ENCODE results near the gene PPIL3. TPM values are rescaled to one million over a fixed set of nuclear protein-coding genes. Genes with fewer than 3 reads are reported as not detected.

PPIL3 gene
- 22.1 and 30.7 TPM in 2 replicates for total RNA-seq

DNA sequence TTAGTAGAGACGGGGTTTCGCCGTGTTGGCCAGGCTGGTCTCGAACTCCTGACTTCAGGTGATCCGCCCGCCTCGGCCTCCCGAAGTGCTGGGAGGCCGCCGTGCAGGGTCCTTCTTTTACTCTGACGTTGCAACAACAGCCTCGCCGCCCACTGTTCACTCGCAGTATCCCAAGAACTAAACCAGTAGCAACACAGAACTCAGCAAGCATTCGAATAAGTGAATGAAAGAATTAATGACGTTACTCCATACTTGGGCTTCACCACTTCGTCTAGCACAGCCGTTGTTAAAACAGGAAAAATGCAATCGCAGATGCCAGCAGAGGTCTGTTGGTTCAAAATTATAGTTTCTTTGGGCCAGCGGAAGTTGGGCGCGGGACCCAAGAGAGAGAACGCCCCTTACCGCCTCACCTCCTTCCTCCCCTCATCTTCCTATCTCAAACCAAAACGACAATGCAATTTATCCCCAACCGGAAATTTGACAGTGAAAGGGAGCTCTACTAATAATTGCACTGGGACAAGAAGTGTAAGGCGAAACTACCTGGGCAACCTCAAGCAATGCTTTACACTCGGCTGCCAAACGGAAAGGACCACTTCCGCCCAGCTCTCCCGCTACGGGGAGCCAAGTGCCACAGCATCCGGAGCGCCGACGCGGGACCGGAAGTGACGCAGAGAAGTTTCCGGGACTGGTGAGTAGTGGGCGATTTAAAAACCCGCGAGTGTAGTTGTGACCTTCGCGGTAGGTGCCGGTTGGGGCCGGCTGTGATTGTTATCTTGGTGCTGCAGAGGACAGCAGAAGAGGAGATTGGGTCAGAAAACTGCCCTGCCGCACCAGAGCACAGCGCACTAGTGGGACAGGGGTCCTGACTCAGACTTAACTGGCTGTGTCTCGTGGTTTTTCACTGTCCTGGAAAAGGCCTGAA, at the start of gene PPIL3, which contains the start of gene NIF3L1:
Gene PPIL3 (minus strand): TSS at position 374 of the 922 bp plus-strand sequence. CDS start 1,462 bp downstream, outside the sequence.
Gene NIF3L1 (plus strand): TSS at position 668 of the 922 bp plus-strand sequence. CDS start 2,573 bp downstream, outside the sequence.

DNA sequence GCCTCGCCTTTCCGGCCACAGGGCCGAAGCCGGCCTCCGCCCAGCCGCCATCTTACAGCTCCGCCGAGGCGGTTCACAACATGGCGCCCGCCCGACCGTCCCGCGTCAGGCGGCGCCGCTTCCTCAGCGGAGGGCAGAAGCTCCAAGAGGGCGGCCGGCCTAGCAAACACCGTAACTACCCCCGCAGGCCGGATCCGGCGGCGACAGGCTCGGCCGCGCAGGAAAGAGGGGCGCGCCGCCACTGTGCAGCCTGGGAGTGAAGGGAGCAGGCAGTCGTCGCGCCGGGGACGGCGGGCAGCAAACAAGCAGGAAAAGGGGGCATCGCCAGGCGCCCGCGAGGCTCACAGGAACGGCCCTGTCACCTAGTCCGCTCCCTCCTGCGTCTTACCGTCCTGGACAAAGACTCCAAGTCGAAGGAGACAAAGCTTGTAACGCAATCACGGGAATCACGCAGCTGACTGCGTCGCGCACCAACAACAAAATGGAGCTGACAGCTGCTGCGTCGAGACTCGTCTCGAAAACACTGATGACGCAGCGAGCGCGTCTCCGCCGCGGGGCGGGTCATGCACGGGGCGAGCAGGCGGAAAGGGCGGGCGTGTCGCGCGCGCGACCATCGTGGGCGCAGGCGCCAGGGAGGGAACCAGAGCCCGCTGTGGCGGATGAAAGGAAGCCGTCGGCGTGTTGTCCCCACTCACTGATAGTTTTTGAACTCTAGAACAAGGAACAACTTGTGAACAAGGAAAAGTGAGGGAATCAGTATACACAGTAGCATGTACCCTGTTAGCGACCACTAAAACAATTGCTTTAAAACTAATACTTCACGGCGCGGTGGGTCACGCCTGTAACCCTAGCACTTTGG, 24.5 kb downstream of the PPIL3 start, which contains the start of gene CLK1:
Gene CLK1 (minus strand): TSS at position 483 of the 859 bp plus-strand sequence. CDS start 2,796 bp downstream, outside the sequence.

Other genes starting within 250 kb of the PPIL3 start
- 469 and 969 TPM in 2 replicates for gene BZW1, start 77.2 kb downstream of the PPIL3 start, total RNA-seq
- gene CLK1, start 24.4 kb downstream of the PPIL3 start, total RNA-seq, result 36.4 and 102 TPM in 2 replicates
- 13.6 and 16.9 TPM in 2 replicates for gene NIF3L1, start 294 bp upstream of the PPIL3 start, total RNA-seq
- 22.4 and 24.5 TPM in 2 replicates for gene ORC2, start 74.6 kb upstream of the PPIL3 start, total RNA-seq
- gene HYCC2, start 182.6 kb upstream of the PPIL3 start, total RNA-seq, result 8.8 and 15.0 TPM in 2 replicates
- gene NDUFB3, start 182.9 kb upstream of the PPIL3 start, total RNA-seq, result 122 and 185 TPM in 2 replicates
- 288 and 437 TPM in 2 replicates for gene CFLAR, start 227.1 kb upstream of the PPIL3 start, total RNA-seq